Stimulated activated CD8-positive, alpha-beta memory T cell treated with anti-CD3 and anti-CD28 coated beads, Interleukin-4, amount 100 ng/mL, for 24 hours (primary cell): ENCODE data around the gene SLC12A3.

Source experiments
- DNase-seq: peaks from one replicate; pipeline ENCODE4 v3.0.0-alpha.2; 2020; ENCODE audit warnings: low read depth

SLC12A3 gene

GRCh38 chr16:56891685-56892084, 26.7 kb downstream of the SLC12A3 start:
- no peak for DNase-seq

- DNase-seq = no peak
Observed at GRCh38 chr16:56892705-56893104, 27.7 kb downstream of the SLC12A3 start.

DNA sequence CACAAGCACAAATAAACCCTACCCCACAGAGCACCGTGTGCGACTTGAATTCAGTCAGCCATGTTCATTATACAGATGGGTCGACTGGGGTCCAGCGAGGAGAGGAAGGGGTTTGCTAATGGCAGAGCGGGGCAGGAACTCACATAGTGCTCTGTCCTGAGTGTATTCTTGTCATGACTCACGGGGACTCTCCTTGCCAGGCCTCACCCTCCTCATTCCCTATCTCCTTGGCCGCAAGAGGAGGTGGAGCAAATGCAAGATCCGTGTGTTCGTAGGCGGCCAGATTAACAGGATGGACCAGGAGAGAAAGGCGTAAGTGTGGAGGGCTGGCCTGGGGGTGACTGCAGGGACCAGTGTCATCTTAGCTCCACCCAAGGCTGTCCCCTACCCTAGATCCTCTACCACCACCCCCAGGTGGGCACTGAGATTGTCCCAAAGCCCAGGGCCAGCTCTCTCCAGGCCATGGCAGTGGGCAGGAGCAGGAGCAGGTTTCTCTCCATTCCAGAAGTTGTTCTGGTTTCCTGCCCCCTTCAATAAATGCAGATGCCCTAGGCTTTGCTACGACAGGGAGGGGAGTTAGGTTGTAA, 29.4 kb downstream of the SLC12A3 start:
- DNase-seq = no peak

DNA sequence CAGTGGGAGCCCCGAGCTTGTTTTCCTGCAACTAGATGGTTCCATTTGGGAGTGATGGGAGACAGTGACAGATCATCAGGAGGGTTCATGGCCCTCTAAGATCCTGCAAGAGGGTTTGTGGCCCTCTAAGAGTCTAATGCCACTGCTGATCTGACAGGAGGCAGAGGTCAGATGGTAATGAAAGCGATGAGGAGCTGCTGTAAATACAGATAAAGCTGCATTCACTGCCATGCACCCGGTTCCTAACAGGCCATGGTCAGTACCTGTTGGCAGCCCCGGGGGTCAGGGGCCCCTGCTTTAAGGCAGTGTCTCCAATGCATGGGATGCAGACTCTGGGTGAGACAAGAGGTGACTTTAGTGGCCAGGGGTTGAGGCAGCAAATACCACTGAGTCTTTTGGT, 30.8 kb downstream of the SLC12A3 start:
- no peak for DNase-seq

DNA sequence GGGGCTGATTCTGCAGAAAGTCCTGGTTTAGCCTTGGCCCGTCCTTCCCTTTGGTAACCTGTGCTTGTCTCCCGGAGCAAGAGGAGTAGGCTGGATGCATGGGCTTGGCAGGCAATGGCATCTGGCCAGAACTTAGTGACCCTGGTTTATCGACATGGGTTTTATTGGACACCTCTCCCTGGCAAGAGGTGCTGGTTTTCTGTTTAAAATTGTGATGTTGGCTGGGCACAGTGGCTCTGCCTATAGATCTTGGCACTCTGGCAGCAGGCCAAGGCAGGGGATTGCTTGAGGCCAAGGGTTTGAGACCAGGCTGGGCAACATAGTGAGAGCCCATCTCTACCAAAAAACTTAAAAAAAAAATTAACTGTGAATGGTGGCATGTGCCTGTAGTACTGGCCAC, 31.2 kb downstream of the SLC12A3 start:
- no peak for DNase-seq

- no peak for DNase-seq
Observed at GRCh38 chr16:56897026-56897799, 32.2 kb downstream of the SLC12A3 start.

DNA sequence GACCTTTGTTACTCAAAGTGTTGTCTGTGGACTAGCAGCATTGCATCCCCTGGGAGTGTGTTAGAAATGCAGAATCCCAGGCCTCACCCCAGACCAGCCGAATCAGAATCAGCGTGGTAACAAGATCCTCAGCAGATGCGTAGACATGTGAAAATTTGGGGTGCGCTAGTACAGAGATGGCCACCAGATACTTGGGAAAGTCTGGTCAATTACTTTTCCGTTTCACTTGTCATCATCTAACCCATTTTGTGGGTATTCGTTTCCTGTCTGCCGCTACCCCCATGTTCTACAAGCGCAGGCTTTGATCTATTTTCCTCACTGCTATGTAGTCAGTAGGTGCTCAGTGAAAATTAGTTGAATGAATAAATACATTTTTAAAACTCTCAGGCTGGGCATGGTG, 33.8 kb downstream of the SLC12A3 start:
- no peak for DNase-seq

GRCh38 chr16:56903866-56904265, 38.9 kb downstream of the SLC12A3 start:
- no peak for DNase-seq

DNA sequence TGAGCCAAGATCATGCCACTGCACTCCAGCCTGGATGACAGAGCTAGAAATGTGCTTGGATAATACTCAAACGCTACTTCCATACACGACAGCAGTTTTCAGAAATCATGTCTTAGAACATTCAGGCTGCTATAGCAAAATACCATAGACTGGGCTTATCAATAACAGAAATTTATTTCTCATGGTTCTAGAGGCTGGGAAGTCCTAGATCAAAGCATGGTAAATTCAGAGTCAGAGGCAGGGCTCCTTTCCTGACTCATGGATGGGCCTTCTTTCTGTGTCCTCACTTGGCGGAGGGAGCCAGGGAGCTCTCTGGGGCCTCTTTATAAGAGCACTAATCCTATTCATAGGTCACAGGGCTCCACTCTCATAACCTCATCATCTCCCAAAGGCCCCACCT, 42.4 kb downstream of the SLC12A3 start:
- DNase-seq = no peak

- DNase-seq = no peak
Observed at GRCh38 chr16:56909527-56909979, 44.5 kb downstream of the SLC12A3 start.

- DNase-seq = no peak
Observed at GRCh38 chr16:56910112-56910511, 45.1 kb downstream of the SLC12A3 start.

GRCh38 chr16:56910654-56911539, 45.9 kb downstream of the SLC12A3 start:
- DNase-seq = no peak

DNA sequence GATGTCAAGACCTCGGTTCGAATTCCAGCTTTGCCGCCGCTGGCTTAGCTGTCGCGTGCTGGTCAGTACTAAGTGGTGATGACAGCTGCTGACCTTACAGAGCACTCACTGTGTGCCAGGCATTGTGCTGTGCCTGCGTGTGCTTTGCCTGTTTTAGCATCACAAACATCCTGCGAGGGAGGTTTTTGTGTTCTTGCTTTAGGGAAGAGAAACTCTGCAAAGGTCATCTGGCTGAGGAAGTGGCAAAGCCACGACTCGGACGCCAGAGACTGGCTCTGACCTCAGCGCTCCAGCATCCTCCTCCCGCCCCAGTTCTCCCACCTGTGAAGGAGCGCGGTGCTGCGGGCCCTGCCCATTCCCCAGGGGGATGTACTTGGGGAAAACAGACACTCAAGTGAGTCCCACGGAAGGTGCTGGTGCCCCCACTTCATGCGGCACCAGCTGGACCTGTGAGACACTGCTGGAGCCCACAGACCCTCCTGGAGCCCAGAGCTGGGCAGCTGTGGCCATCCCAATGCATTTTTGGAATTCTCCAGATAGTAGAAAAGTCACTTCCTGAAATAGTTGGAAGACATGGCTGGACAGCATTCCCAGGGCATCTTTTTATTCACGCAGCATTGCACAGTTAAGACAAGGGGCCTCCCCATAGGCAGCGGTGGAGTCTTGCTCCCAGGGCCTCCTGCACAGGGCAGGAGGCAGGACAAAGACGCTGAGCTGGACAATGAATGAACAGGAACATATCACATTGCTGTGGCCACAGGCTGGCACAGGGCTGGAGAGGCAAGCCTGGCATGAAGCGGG, 47.0 kb downstream of the SLC12A3 start:
- DNase-seq = no peak

DNA sequence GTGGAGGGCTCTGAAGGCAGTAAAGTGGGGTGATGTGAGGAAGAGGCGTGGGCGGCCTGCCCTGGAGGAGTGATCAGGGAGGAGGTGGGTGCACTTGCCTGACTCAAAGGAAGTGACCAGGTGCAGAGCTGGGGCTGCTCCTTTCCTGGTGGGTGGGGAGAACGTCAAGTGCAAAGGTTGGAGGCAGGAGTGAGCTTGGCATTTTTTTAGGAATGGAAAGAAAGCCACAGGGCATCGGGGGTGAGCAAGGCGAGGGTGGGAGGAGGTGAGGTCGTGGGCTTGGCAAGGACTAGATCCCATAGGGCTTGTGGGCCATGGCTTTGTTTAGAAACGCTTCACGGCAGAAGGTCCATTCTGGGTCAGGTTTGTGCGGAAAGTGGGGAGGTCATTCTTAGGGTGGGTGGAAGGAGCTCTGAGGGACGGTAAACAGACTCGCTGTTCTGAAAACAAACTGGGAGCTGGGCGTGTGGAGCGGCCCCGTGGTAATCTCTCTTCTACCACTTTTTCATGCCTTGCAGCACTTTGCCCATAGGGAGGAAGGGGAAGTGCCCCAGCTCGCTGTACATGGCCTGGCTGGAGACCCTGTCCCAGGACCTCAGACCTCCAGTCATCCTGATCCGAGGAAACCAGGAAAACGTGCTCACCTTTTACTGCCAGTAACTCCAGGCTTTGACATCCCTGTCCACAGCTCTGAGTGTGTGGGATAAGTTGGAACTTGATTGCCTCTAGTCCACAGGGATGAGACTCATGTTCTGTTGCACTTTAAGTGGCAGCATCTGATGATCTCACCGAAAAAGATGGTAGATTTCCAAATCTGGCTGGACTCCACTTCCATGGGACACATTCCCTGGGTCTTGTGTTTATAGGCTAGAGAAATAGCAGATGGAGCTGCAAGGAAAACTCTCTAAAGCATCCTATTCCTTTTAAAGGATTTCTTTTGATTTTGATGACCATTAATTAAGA, 48.0 kb downstream of the SLC12A3 start:
- DNase-seq = no peak

DNA sequence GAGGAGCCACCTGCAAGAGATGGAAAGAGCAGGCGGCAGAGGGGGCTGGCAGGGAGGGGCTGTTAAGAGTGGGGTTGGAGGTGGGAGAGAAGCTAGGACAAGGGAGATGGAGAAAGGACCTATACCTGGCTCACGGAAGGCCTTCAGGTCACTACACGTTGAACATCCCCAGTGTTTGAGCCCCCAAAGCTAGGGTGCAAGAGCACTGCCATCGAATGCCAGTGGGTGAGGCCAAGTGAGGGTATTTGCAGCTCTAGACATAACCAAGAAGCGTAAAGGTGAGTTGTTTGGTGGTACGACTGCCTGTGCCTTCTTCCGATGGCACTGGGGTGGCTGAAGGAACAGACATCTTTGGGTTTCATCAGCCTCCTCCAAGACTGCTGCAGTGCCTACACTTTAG, 49.9 kb downstream of the SLC12A3 start:
- DNase-seq = no peak

- no peak for DNase-seq
Observed at GRCh38 chr16:56915336-56916119, 50.5 kb downstream of the SLC12A3 start.

GRCh38 chr16:56916571-56917403, 51.8 kb downstream of the SLC12A3 start:
- no peak for DNase-seq

DNA sequence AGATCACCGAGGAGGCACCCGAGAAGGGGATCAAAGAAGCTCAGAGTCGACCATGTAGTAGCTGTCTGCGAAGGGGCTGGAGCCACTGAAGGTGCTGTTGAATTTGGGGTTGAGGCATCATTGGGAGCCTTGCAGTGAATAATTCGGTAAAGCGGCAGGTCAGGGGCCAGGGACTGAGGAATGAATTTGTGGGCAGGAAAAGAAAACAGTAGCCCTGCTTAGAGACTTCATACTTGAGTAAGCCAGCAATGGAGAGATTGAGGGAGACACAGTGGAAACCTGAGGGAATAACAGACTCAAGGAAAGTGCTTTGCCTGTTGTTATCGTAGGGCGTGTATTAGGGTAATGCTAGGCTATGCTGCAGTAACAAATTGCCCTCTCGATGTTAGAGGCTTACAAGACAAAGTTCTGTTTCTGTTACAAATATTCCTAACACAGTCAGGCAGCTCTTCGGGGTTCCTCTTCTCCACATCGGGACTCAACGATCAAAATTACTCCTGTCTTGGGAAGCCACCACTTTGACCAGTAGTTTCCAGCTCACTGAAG, 53.5 kb downstream of the SLC12A3 start:
- DNase-seq = no peak
